Fibroblast of lung (primary cell): ENCODE measurements around the gene ARID1B. TPM values are rescaled to one million over a fixed set of nuclear protein-coding genes. Genes with fewer than 3 reads are reported as not detected.

ENCODE experiments used
- DNase-seq, 2 donors: peaks; one replicate each; pipeline versions ENCODE4 v3.0.0 to v3.0.0-alpha.2; 2010; ENCODE audit warnings: low read depth in 2 of 2
- H2AFZ ChIP-seq: 2 replicates; pipeline ENCODE4 v1.5.1; 2012; ENCODE audit warnings: low read length, control low read depth, inconsistent platforms
- H3K27ac ChIP-seq: 2 replicates; pipeline ENCODE4 v1.5.1; 2011; ENCODE audit warnings: low read length, control low read depth; ENCODE audit not compliant: insufficient read depth
- H3K27me3 ChIP-seq: 2 replicates; pipeline ENCODE4 v1.5.1; 2011; ENCODE audit warnings: mild to moderate bottlenecking, low read length; ENCODE audit not compliant: control insufficient read depth, insufficient read depth
- H3K36me3 ChIP-seq: 2 replicates; pipeline ENCODE4 v1.5.1; 2011; ENCODE audit warnings: low read length; ENCODE audit not compliant: control insufficient read depth, insufficient read depth
- H3K4me1 ChIP-seq: 2 replicates; pipeline ENCODE4 v1.5.1; 2011; ENCODE audit warnings: low read length; ENCODE audit not compliant: control insufficient read depth, insufficient read depth; ENCODE audit errors: extremely low read depth
- H3K4me2 ChIP-seq: 2 replicates; pipeline ENCODE4 v1.5.1; 2011; ENCODE audit warnings: low read length, control low read depth; ENCODE audit not compliant: insufficient read depth; ENCODE audit errors: extremely low read depth
- H3K4me3 ChIP-seq, 4 experiments: fragments of 200-600 bp in 1 of 4; sonication (generic) in 1 of 4; replicated peaks in 1 of 4; 2 replicates each; pipeline ENCODE4 v1.5.1; 2011 to 2016; ENCODE audit warnings: low read length in 4 of 4, low read depth in 3 of 4, mild to moderate bottlenecking in 3 of 4, control low read depth in 2 of 4, inconsistent platforms in 1 of 4, mixed read lengths in 1 of 4; ENCODE audit not compliant: insufficient read depth in 1 of 4; ENCODE audit errors: control extremely low read depth in 1 of 4
- H3K79me2 ChIP-seq: 2 replicates; pipeline ENCODE4 v1.5.1; 2012; ENCODE audit warnings: mild to moderate bottlenecking, low read length, inconsistent platforms; ENCODE audit not compliant: control insufficient read depth, insufficient read depth
- H3K9ac ChIP-seq: 2 replicates; pipeline ENCODE4 v1.5.1; 2011; ENCODE audit warnings: mild to moderate bottlenecking, low read length, control low read depth; ENCODE audit not compliant: insufficient read depth
- H3K9me3 ChIP-seq: 2 replicates; pipeline ENCODE4 v1.5.1; 2012; ENCODE audit warnings: low read depth, low read length; ENCODE audit not compliant: control insufficient read depth, insufficient read depth
- H4K20me1 ChIP-seq: 2 replicates; pipeline ENCODE4 v1.5.1; 2011; ENCODE audit warnings: low read length; ENCODE audit not compliant: control insufficient read depth, insufficient read depth; ENCODE audit errors: extremely low read depth
- EZH2 ChIP-seq: IDR thresholded peaks from 2 replicates; pipeline ENCODE4 v1.5.1; 2012; ENCODE audit warnings: low read length, control low read depth, mild to moderate bottlenecking; ENCODE audit errors: missing control alignments
- polyA plus RNA-seq, 2 donors: library from polyadenylated mRNA; depleted of rRNA in 1 of 2; stranded (reverse) in 1 of 2; unstranded in 1 of 2; fragments of >200 nt; gene quantifications; 2 replicates each; pipeline ENCODE4 v1.2.1, GENCODE V29; 2011 to 2012; ENCODE audit warnings: missing spikeins in 1 of 2
- total RNA-seq: library from RNA; depleted of rRNA; stranded (reverse); fragments of >200 nt; gene quantifications from 2 replicates; pipeline ENCODE4 v1.2.1, GENCODE V29; 2014
- TF ChIP-seq, protein P1 (sequence below), 2 donors: IDR thresholded peaks in 1 of 2; conservative IDR thresholded peaks in 1 of 2; 1 replicate in 1 of 2; 2 replicates in 1 of 2; pipeline ENCODE4 v1.5.1; 2011 to 2012; ENCODE audit warnings: low read length in 2 of 2, control low read depth in 1 of 2, inconsistent platforms in 1 of 2, low read depth in 1 of 2, mild to moderate bottlenecking in 1 of 2

Gene ARID1B
- total and polyA plus RNA-seq, 2 donors (not counting 1 experiment from before 2014, with no cell fraction given): 15.4 to 41.9 TPM

DNA sequence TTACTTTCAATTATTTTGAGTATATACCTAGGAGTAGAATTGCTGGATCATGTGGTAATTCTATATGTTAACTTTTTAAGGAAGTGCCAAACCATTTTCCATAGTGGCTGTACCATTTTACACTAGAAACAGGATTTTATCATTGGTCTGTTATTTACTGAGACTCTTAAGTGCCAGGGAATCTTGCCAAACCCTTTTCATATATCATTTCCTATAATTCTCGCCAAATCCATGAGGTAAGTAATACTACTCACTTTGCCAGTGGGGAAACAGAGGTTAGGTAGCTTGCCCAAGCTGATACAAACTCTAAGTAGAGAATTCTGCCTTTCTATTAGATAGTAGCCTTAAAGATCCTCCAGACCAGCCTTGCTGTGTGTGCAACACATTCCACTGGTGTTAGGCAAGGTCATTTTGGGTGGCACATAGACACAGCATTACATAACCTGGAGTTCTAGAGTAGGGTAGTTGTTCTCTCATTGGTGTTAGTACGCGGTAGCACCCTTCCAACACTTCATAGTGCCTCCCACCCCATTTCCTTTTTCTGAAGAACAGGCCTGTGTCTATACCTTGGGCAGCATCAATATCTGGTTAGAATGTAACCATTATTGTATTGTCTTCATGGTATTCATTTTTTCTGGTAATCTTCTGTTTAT, 65.5 kb downstream of the ARID1B start:
- peak in 1 of 2 donors; percentile 38 for DNase-seq
- H3K4me3 ChIP-seq: no peak overlapping the region
- no peak overlapping the region for H3K27ac ChIP-seq
- TF ChIP-seq EZH2: no peak
- TF ChIP-seq, protein P1, sequence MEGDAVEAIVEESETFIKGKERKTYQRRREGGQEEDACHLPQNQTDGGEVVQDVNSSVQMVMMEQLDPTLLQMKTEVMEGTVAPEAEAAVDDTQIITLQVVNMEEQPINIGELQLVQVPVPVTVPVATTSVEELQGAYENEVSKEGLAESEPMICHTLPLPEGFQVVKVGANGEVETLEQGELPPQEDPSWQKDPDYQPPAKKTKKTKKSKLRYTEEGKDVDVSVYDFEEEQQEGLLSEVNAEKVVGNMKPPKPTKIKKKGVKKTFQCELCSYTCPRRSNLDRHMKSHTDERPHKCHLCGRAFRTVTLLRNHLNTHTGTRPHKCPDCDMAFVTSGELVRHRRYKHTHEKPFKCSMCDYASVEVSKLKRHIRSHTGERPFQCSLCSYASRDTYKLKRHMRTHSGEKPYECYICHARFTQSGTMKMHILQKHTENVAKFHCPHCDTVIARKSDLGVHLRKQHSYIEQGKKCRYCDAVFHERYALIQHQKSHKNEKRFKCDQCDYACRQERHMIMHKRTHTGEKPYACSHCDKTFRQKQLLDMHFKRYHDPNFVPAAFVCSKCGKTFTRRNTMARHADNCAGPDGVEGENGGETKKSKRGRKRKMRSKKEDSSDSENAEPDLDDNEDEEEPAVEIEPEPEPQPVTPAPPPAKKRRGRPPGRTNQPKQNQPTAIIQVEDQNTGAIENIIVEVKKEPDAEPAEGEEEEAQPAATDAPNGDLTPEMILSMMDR (conservative IDR thresholded peaks at IDR 0.05 in 1 of 2, IDR thresholded peaks at IDR 0.05 in 1 of 2; ENCODE audit: low read depth in 1 of 2, low read length in 2 of 2): no peak
- no peaks in the 10 kb centered on the region for H3K36me3 ChIP-seq
- no peak overlapping the region for H2AFZ ChIP-seq
- no peaks in the 10 kb centered on the region for H3K27me3 ChIP-seq
- peaks cover 8% of the 10 kb centered on the region for H3K4me1 ChIP-seq
- H3K9ac ChIP-seq: no peak overlapping the region
- no peak overlapping the region for H3K4me2 ChIP-seq
- no peaks in the 10 kb centered on the region for H4K20me1 ChIP-seq
- H3K79me2 ChIP-seq: peaks cover 34% of the 10 kb centered on the region
- H3K9me3 ChIP-seq: no peaks in the 10 kb centered on the region

DNA sequence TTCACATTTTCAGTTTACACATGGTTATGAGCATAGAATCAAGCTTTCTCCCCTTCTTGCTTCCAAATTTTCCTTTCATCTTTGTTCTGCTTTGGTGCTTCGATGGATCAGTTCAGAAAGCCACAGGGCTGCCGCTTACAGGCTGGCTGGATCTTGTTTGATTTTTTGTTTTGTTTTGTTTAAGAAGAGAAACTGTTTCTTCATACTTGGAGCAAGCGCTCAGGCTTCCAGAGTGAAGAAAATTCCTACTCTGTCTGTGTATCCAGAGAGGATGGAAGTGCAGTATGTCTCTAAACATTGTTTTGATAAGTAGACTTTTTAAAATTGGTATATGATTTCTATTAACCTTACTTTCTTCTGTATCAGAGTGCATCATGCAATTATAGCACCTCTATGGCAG, 66.9 kb downstream of the ARID1B start:
- H3K4me3 ChIP-seq: no peak overlapping the region
- no peak for TF ChIP-seq EZH2
- TF ChIP-seq, protein P1 (conservative IDR thresholded peaks at IDR 0.05 in 1 of 2, IDR thresholded peaks at IDR 0.05 in 1 of 2; ENCODE audit: low read depth in 1 of 2, low read length in 2 of 2): no peak
- peaks cover 40% of the 10 kb centered on the region for H3K79me2 ChIP-seq
- no peak overlapping the region for H2AFZ ChIP-seq
- peak overlapping the region; percentile 42 for H3K4me2 ChIP-seq
- H3K27me3 ChIP-seq: no peaks in the 10 kb centered on the region
- H4K20me1 ChIP-seq: no peaks in the 10 kb centered on the region
- H3K4me1 ChIP-seq: peaks cover 11% of the 10 kb centered on the region
- no peak overlapping the region for H3K9ac ChIP-seq
- no peaks in the 10 kb centered on the region for H3K9me3 ChIP-seq
- no peaks in the 10 kb centered on the region for H3K36me3 ChIP-seq
- peak in 1 of 2 donors; percentile 45 for DNase-seq
- H3K27ac ChIP-seq: no peak overlapping the region

DNA sequence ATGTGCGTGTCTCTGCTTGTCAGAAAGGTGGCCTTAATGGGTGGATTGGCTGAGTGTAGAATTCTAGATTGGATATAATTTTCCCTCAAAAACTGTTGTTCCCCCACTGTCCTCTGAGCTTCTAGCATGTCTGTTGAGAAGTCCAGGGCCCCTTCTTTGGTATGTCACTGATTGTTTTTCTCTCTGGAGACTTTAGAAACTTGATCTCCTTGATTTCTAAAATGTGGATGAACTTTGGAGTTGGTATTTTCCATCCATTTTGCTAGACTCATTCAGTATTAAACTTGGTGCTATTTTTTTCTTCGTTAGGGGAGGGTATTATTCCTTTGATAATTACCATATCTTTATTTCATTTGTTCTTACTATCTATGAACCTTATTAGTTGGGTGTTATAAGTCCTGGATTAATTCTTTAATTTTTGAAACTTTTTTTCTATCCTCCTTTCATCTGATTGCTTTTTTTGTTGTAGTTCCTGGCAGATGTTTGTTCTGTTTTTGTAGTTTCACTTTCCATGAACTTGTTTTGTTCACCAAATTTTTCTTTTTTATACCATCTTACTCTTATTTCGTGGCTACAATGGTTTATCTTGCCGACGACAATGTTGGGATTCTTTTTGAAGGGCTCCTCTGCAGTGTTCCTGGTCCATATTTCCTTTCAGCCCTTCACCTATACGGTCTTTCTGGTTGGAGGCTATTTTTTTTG, 68.4 kb downstream of the ARID1B start:
- Histone ChIP-seq H3K9me3 (no peaks in the 10 kb centered on the region), H3K27me3 (no peaks in the 10 kb centered on the region), H3K4me2 (no peak overlapping the region), H3K4me1 (peaks cover 2% of the 10 kb centered on the region), H4K20me1 (no peaks in the 10 kb centered on the region), H2AFZ (no peak overlapping the region), H3K36me3 (no peaks in the 10 kb centered on the region), H3K4me3 (no peak overlapping the region), H3K27ac (no peak overlapping the region), H3K9ac (no peak overlapping the region), H3K79me2 (peaks cover 44% of the 10 kb centered on the region)
- DNase-seq: no peak
- TF ChIP-seq EZH2: no peak
- TF ChIP-seq, protein P1 (conservative IDR thresholded peaks at IDR 0.05 in 1 of 2, IDR thresholded peaks at IDR 0.05 in 1 of 2; ENCODE audit: low read depth in 1 of 2, low read length in 2 of 2): no peak
